ENCODE results near the gene ANGPTL2. TPM values are rescaled to one million over a fixed set of nuclear protein-coding genes. Genes with fewer than 3 reads are reported as not detected.

Gene ANGPTL2
- total and polyA plus RNA-seq, 9 of the 15 experiments (the other 6 are each of a cell fraction or from before 2014, with no cell fraction given), result not detected

DNA sequence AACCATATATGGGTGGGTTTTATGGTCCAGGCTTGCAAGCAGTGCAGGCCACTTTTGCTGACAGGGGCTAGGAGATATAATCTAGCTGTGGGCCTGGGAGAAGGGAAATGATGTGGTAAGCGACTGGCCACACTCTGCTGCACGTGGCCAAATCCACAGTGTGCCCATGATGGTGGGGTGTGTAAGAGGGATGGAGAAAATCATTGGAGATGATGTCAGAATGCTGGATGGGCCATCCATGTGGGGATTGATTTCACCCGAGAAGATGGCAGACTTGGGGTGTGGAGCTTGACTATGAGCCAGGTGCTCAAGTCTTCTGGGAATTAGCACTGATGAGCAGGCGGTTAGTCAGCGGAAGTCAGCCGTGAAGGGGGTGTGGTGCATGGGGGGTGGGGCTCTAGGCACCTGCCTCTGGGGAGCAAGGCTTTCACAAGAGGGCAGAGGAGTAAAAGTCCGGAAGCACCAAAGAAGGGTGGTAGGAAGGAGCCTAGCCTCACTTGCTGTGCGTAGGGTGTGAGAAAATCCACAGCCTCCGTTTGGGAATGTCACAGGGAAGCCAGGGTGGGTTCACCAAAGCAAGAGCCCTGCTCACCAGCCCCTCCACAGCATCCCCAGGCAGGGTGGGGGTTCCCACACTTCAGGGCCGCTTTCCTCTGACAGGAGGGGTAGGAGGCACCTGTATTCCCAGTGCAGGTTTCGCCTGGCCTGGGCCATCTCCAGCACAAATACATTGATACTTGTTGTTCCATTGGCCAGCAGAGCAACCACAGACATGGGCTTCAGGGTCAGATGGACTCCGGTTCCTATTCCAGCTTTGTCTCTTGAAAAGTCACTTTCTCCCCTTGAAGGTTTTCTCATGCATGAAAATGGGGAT is 44.5 kb upstream of the ANGPTL2 start (continued):
- TF ChIP-seq KDM5B (IDR thresholded peaks at IDR 0.05; ENCODE audit: insufficient replicate concordance, low read depth, low read length) (no peak), ZNF584 (CRISPR knock-in tag; IDR thresholded peaks at IDR 0.05; ENCODE audit: low read depth) (no peak), YY1 (IDR thresholded peaks at IDR 0.05; ENCODE audit: borderline replicate concordance in 1 of 3, control insufficient read depth in 1 of 3, extremely low read depth in 1 of 3, insufficient read depth in 3 of 3, insufficient read length in 1 of 3, insufficient replicate concordance in 2 of 3, low read depth in 1 of 3, low read length in 2 of 3) (peak in 2 of 3 experiments; percentile 9 to 41), CTBP1 (IDR thresholded peaks at IDR 0.05; ENCODE audit: borderline replicate concordance) (peak; percentile 93), PCBP2 (IDR thresholded peaks at IDR 0.05; ENCODE audit: low read depth, low read length, poor library complexity, severe bottlenecking) (no peak), TARDBP (IDR thresholded peaks at IDR 0.05) (no peak), TCF3 (CRISPR knock-in tag; IDR thresholded peaks at IDR 0.05) (peak; percentile 23; the same call in 1 of the 2 replicates), RHOXF2B (CRISPR knock-in tag; conservative IDR thresholded peaks at IDR 0.05) (no peak), JUND (IDR thresholded peaks at IDR 0.05; ENCODE audit: borderline replicate concordance, low read depth, low read length) (peak; percentile 78), JUND (tag; IDR thresholded peaks at IDR 0.05; ENCODE audit: borderline replicate concordance, low read depth, low read length) (peak; percentile 41; the same call in 1 of the 3 replicates), ZNF316 (IDR thresholded peaks at IDR 0.05) (no peak), DIDO1 (tag; IDR thresholded peaks at IDR 0.05; ENCODE audit: low read depth) (no peak), ZBTB17 (CRISPR knock-in tag; IDR thresholded peaks at IDR 0.05) (no peak)
- TF ChIP-seq, protein P1, sequence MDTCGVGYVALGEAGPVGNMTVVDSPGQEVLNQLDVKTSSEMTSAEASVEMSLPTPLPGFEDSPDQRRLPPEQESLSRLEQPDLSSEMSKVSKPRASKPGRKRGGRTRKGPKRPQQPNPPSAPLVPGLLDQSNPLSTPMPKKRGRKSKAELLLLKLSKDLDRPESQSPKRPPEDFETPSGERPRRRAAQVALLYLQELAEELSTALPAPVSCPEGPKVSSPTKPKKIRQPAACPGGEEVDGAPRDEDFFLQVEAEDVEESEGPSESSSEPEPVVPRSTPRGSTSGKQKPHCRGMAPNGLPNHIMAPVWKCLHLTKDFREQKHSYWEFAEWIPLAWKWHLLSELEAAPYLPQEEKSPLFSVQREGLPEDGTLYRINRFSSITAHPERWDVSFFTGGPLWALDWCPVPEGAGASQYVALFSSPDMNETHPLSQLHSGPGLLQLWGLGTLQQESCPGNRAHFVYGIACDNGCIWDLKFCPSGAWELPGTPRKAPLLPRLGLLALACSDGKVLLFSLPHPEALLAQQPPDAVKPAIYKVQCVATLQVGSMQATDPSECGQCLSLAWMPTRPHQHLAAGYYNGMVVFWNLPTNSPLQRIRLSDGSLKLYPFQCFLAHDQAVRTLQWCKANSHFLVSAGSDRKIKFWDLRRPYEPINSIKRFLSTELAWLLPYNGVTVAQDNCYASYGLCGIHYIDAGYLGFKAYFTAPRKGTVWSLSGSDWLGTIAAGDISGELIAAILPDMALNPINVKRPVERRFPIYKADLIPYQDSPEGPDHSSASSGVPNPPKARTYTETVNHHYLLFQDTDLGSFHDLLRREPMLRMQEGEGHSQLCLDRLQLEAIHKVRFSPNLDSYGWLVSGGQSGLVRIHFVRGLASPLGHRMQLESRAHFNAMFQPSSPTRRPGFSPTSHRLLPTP (IDR thresholded peaks at IDR 0.05; ENCODE audit: borderline replicate concordance, extremely low read depth, insufficient read length), result no peak
- TF ChIP-seq, protein P2, sequence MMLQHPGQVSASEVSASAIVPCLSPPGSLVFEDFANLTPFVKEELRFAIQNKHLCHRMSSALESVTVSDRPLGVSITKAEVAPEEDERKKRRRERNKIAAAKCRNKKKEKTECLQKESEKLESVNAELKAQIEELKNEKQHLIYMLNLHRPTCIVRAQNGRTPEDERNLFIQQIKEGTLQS (IDR thresholded peaks at IDR 0.05), result peak; percentile 78
- TF ChIP-seq, protein P2 (CRISPR knock-in tag; conservative IDR thresholded peaks at IDR 0.05), result no peak
- TF ChIP-seq, protein P3, sequence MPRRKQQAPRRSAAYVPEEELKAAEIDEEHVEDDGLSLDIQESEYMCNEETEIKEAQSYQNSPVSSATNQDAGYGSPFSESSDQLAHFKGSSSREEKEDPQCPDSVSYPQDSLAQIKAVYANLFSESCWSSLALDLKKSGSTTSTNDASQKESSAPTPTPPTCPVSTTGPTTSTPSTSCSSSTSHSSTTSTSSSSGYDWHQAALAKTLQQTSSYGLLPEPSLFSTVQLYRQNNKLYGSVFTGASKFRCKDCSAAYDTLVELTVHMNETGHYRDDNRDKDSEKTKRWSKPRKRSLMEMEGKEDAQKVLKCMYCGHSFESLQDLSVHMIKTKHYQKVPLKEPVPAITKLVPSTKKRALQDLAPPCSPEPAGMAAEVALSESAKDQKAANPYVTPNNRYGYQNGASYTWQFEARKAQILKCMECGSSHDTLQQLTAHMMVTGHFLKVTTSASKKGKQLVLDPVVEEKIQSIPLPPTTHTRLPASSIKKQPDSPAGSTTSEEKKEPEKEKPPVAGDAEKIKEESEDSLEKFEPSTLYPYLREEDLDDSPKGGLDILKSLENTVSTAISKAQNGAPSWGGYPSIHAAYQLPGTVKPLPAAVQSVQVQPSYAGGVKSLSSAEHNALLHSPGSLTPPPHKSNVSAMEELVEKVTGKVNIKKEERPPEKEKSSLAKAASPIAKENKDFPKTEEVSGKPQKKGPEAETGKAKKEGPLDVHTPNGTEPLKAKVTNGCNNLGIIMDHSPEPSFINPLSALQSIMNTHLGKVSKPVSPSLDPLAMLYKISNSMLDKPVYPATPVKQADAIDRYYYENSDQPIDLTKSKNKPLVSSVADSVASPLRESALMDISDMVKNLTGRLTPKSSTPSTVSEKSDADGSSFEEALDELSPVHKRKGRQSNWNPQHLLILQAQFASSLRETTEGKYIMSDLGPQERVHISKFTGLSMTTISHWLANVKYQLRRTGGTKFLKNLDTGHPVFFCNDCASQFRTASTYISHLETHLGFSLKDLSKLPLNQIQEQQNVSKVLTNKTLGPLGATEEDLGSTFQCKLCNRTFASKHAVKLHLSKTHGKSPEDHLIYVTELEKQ (CRISPR knock-in tag; IDR thresholded peaks at IDR 0.05), result no peak
- TF ChIP-seq, protein P4, sequence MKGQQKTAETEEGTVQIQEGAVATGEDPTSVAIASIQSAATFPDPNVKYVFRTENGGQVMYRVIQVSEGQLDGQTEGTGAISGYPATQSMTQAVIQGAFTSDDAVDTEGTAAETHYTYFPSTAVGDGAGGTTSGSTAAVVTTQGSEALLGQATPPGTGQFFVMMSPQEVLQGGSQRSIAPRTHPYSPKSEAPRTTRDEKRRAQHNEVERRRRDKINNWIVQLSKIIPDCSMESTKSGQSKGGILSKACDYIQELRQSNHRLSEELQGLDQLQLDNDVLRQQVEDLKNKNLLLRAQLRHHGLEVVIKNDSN (CRISPR knock-in tag; IDR thresholded peaks at IDR 0.05), result peak; percentile 46; the same call in 1 of the 2 replicates

Measured in K562 (cell line).